RWPE1 (cell line): Measurements from ENCODE around the gene MOCOS.
A peak's percentile ranks its signal among the peaks of the same experiment; 100 is the strongest.

ENCODE experiments used
- CTCF ChIA-PET: fragments of 350-600 bp; sonication (Branson Sonifier 250); formaldehyde crosslinking; extraction: SDS; loops from one replicate; lab custom pipeline; 2021; lab: Yijun Ruan, JAX
- POLR2A ChIA-PET: fragments of 400-600 bp; formaldehyde crosslinking; extraction: SDS; loops from one replicate; lab custom pipeline; 2020; ENCODE audit warnings: antibody characterized with exemption; ENCODE audit not compliant: low non-redundant PET; lab: Yijun Ruan, JAX
- DNase-seq: peaks from one replicate; pipeline ENCODE4 v3.0.0; 2012; ENCODE audit warnings: low spot score
- H3K27ac ChIP-seq: fragments of 450-650 bp; 2 replicates; pipeline ENCODE4 v1.5.1; 2017
- CTCF ChIP-seq: fragments of 450-650 bp; conservative IDR thresholded peaks from 2 replicates; pipeline ENCODE4 v1.5.1; 2017; ENCODE audit warnings: low read depth, mild to moderate bottlenecking

MOCOS gene

GRCh38 chr18:36183987-36184386, 3.3 kb upstream of the MOCOS start:
- no peak for DNase-seq
- TF ChIP-seq CTCF, result no peak
- ChIA-PET POLR2A (no interaction called here), CTCF (no interaction called here)
- no peak overlapping the region for H3K27ac ChIP-seq

GRCh38 chr18:36185157-36185556, 2.1 kb upstream of the MOCOS start:
- H3K27ac ChIP-seq, result no peak overlapping the region
- CTCF ChIA-PET, result no interaction called here
- TF ChIP-seq CTCF, result no peak
- POLR2A ChIA-PET, result no interaction called here
- DNase-seq, result no peak

- no peak for DNase-seq
- ChIA-PET CTCF (interaction anchor here (0.7 kb wide), 1 partner anchor 157 kb away, joined by 4 read pairs; no protein-coding TSS in a partner anchor), POLR2A (no interaction called here)
- no peak for TF ChIP-seq CTCF
- no peak overlapping the region for H3K27ac ChIP-seq
Measured at GRCh38 chr18:36185901-36186460, 1.3 kb upstream of the MOCOS start.

- peak; percentile 13 for DNase-seq
- peak overlapping the region; percentile 93 for H3K27ac ChIP-seq
- ChIA-PET POLR2A (no interaction called here), CTCF (interaction anchor here (0.7 kb wide), 1 partner anchor 157 kb away, joined by 4 read pairs; no protein-coding TSS in a partner anchor)
- no peak for TF ChIP-seq CTCF
Measured at GRCh38 chr18:36186461-36187192, 670 bp upstream of the MOCOS start.

DNA sequence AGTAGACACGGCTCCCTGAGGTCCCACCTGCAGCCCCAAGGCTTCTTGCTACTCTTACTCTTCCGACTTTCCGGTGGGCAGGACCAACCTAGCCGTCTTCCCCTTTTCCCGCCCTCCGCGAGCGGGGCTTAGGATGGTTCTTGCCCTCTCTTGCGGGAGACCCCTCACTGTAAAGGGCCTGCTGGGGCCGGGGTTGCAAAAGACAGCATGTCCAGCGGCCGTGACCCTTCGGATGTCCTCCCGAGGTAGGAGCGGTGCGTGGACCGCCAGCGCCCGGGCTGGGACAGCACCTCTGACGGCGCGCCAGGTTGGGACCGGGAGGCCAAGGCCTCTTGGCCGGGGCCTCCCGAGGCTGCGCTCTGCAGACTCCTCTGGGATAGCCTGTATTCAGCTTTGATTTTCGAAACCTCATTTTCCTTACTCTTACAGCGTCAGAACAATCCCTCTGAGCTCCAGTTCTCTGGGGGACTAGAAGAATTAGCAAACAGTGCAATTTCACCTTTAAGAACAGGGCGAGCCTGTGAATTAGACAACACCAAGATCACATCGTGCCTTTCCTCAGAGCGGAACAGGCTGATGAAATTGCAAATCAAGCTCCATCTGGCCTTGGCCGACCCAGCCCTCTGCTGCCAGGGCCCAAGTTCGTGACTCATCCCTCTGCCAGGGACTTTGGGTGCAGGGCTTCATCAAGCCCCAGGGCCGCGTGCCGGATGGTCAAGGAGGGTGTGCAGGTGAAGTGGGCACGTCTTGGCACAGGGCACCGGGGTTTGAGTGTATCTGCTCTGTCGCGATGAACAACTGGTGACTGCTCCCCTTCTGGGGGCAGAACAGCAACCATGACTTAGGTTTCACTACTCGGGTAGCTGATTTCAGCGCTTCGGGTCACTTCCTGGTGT, 777 bp downstream of the MOCOS start:
- H3K27ac ChIP-seq, result peak overlapping the region; percentile 93
- TF ChIP-seq CTCF, result no peak
- ChIA-PET CTCF (interaction anchor here (0.6 to 1.0 kb wide), 3 partner anchors 9 to 21 kb away, joined by 3 read pairs; no protein-coding TSS in a partner anchor), POLR2A (no interaction called here)
- peak; percentile 57 for DNase-seq

DNA sequence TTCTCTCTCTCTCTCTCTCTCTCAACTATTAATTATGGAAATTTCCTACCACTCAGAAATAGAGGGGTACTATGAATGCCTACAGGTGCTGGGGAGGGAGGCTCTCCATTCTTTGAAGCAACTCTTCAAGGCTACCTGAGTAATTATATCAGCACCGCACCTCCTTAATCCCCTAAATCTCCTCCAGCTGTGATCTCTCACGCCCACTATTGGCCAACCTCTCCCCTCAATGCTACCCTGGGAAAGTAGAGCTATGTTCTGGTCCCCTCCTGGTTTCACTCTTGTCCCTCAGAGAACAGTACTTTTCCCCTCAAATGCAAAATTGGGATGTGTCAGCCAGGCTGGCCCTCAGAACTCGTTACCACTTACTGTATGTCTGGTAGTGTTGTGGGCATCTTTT, 1.6 kb downstream of the MOCOS start:
- TF ChIP-seq CTCF, result no peak
- ChIA-PET POLR2A (no interaction called here), CTCF (interaction anchor here (1.0 kb wide), 1 partner anchor 11 kb away, joined by 3 read pairs; no protein-coding TSS in a partner anchor)
- no peak for DNase-seq
- H3K27ac ChIP-seq, result peak overlapping the region; percentile 93
